HepG2 (cell line): ENCODE data around the gene PVR. TPM values are rescaled to one million over a fixed set of nuclear protein-coding genes. Genes with fewer than 3 reads are reported as not detected.

Experiments used
- CENPT ChIP-seq: sonication (generic); formaldehyde crosslinking; IDR thresholded peaks from 2 replicates; pipeline ENCODE4 v1.8.0; 2022; ENCODE audit warnings: low read depth, mild to moderate bottlenecking, moderate library complexity, missing genetic modification reagents
- CREM ChIP-seq, 2 experiments: sonication (generic) in 1 of 2; formaldehyde crosslinking in 1 of 2; IDR thresholded peaks; 2 replicates each; pipeline versions ENCODE4 v1.4.0 to v1.6.1; 2016 to 2020; ENCODE audit warnings: antibody characterized with exemption in 1 of 2, mild to moderate bottlenecking in 1 of 2, missing genetic modification reagents in 1 of 2
- HMGXB4 ChIP-seq, 2 experiments: sonication (generic) in 1 of 2; formaldehyde crosslinking in 1 of 2; IDR thresholded peaks; 2 replicates each; pipeline versions ENCODE4 v1.4.0 to v1.6.1; 2018 to 2020; ENCODE audit warnings: missing genetic modification reagents in 2 of 2, borderline replicate concordance in 1 of 2, low read depth in 1 of 2, mild to moderate bottlenecking in 1 of 2, missing biosample characterization in 1 of 2
- MAF1 ChIP-seq: sonication (generic); formaldehyde crosslinking; IDR thresholded peaks from 2 replicates; pipeline ENCODE4 v1.5.0; 2020; ENCODE audit warnings: missing genetic modification reagents, borderline replicate concordance
- MED8 ChIP-seq: sonication (generic); formaldehyde crosslinking; IDR thresholded peaks from 2 replicates; pipeline ENCODE4 v1.8.1; 2023; ENCODE audit warnings: mild to moderate bottlenecking, missing genetic modification reagents; ENCODE audit not compliant: insufficient replicate concordance
- MLX ChIP-seq: IDR thresholded peaks from 2 replicates; pipeline ENCODE4 v1.6.1; 2016
- NFATC3 ChIP-seq: sonication (generic); formaldehyde crosslinking; IDR thresholded peaks from 2 replicates; pipeline ENCODE4 v1.5.1; 2020; ENCODE audit warnings: mild to moderate bottlenecking, missing genetic modification reagents
- NRL ChIP-seq: sonication (generic); formaldehyde crosslinking; IDR thresholded peaks from 2 replicates; pipeline ENCODE4 v1.5.0; 2020; ENCODE audit warnings: missing genetic modification reagents, mild to moderate bottlenecking, moderate library complexity, borderline replicate concordance
- TCF7 ChIP-seq: sonication (generic); IDR thresholded peaks from 2 replicates; pipeline ENCODE4 v1.6.1; 2016; ENCODE audit warnings: antibody characterized with exemption, low read depth
- ZFP36 ChIP-seq: fragments of 150-350 bp; IDR thresholded peaks from 2 replicates; pipeline ENCODE4 v1.6.1; 2018; ENCODE audit warnings: borderline replicate concordance, low read length, low read depth; ENCODE audit not compliant: partially characterized antibody
- ZFX ChIP-seq: sonication (generic); formaldehyde crosslinking; IDR thresholded peaks from 2 replicates; pipeline ENCODE4 v1.4.0; 2020; ENCODE audit warnings: mild to moderate bottlenecking, low read depth, missing genetic modification reagents, moderate library complexity
- ZMYM3 ChIP-seq: sonication (generic); formaldehyde crosslinking; IDR thresholded peaks from 2 replicates; pipeline ENCODE4 v1.5.1; 2020; ENCODE audit warnings: mild to moderate bottlenecking, missing genetic modification reagents
- ZNF230 ChIP-seq: sonication (generic); formaldehyde crosslinking; IDR thresholded peaks from 2 replicates; pipeline ENCODE4 v1.4.0; 2020; ENCODE audit warnings: mild to moderate bottlenecking, missing genetic modification reagents
- ZNF251 ChIP-seq: sonication (generic); formaldehyde crosslinking; IDR thresholded peaks from 2 replicates; pipeline ENCODE4 v1.9.0; 2021; ENCODE audit warnings: mild to moderate bottlenecking, missing genetic modification reagents
- polyA plus RNA-seq, 8 experiments: library from polyadenylated mRNA; depleted of rRNA in 3 of 8; stranded (reverse) in 7 of 8; unstranded in 1 of 8; fragments of >200 nt; fragmentation: Illumina TruSeq in 4 of 8; extraction: Trizol in 4 of 8; gene quantifications; 2 replicates each; pipeline versions ENCODE4 v1.2.1 to v1.2.3, GENCODE V29; 2011 to 2016; ENCODE audit warnings: low read depth in 4 of 8, missing spikeins in 1 of 8, mixed read lengths in 1 of 8; ENCODE audit not compliant: insufficient read depth in 1 of 8
- total RNA-seq, 5 experiments: library from RNA; depleted of rRNA; stranded (reverse); fragments of >200 nt; fragmentation: Illumina TruSeq; extraction: Trizol; gene quantifications; 2 replicates each; pipeline ENCODE4 v1.2.3, GENCODE V29; 2016; ENCODE audit warnings: low read depth in 1 of 5
- TF ChIP-seq, protein P1 (sequence below): sonication (generic); formaldehyde crosslinking; IDR thresholded peaks from 2 replicates; pipeline ENCODE4 v1.8.0; 2022; ENCODE audit warnings: missing genetic modification reagents, mild to moderate bottlenecking, moderate library complexity, borderline replicate concordance

The PVR gene
- total and polyA plus RNA-seq, 2 of the 13 experiments (the other 11 are each of a cell fraction or from before 2014, with no cell fraction given): 43.4 to 46.6 TPM

DNA sequence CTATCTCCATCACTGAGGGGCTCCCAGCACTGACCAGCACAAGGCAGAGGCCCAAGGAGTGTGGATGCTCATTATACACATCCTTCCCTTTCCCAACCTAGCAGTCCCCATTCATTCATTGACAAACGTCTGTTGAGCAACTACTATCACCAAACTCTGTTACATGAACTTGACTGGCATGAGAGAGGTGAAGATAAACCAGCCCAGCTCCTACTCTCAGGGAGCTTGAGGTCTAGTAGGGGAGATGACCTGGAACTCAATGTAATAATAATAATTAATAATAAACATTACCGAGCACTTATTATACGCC, 46.4 kb downstream of the PVR start (continued):
- TF ChIP-seq MED8 (CRISPR knock-in tag): no peak
- TF ChIP-seq MAF1 (CRISPR knock-in tag): no peak
- no peak for TF ChIP-seq NRL (CRISPR knock-in tag)
- no peak for TF ChIP-seq CREM (IDR thresholded peaks at IDR 0.05)
- no peak for TF ChIP-seq CREM (CRISPR knock-in tag; IDR thresholded peaks at IDR 0.05)
- TF ChIP-seq, protein P1, sequence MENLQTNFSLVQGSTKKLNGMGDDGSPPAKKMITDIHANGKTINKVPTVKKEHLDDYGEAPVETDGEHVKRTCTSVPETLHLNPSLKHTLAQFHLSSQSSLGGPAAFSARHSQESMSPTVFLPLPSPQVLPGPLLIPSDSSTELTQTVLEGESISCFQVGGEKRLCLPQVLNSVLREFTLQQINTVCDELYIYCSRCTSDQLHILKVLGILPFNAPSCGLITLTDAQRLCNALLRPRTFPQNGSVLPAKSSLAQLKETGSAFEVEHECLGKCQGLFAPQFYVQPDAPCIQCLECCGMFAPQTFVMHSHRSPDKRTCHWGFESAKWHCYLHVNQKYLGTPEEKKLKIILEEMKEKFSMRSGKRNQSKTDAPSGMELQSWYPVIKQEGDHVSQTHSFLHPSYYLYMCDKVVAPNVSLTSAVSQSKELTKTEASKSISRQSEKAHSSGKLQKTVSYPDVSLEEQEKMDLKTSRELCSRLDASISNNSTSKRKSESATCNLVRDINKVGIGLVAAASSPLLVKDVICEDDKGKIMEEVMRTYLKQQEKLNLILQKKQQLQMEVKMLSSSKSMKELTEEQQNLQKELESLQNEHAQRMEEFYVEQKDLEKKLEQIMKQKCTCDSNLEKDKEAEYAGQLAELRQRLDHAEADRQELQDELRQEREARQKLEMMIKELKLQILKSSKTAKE (CRISPR knock-in tag): peak; percentile 39; the same call in 1 of the 2 replicates
- TF ChIP-seq ZNF251 (CRISPR knock-in tag): no peak
- TF ChIP-seq TCF7: no peak
- no peak for TF ChIP-seq MLX
- TF ChIP-seq ZFX: no peak
- TF ChIP-seq ZMYM3 (CRISPR knock-in tag): peak; percentile 1; the same call in 1 of the 2 replicates
- no peak for TF ChIP-seq ZFP36
- no peak for TF ChIP-seq HMGXB4 (CRISPR knock-in tag; IDR thresholded peaks at IDR 0.05; ENCODE audit: borderline replicate concordance in 1 of 2, low read depth in 1 of 2)
- TF ChIP-seq CENPT (CRISPR knock-in tag): no peak
- TF ChIP-seq ZNF230 (CRISPR knock-in tag): no peak
- no peak for TF ChIP-seq NFATC3 (CRISPR knock-in tag)
